Lower leg skin (tissue), 4 donors: ENCODE results near the gene CYTH1. TPM values are rescaled to one million over a fixed set of nuclear protein-coding genes. Genes with fewer than 3 reads are reported as not detected.

Source experiments
- DNase-seq, 2 donors: peaks; one replicate each; pipeline ENCODE4 v3.0.0-alpha.2; 2019; ENCODE audit warnings: low spot score in 2 of 2
- H3K4me3 ChIP-seq: fragments of 200-600 bp; sonication (generic); 2 replicates; pipeline ENCODE4 v1.5.1; 2017; ENCODE audit warnings: mild to moderate bottlenecking, low read depth; ENCODE audit not compliant: poor library complexity, severe bottlenecking
- CTCF ChIP-seq, 3 donors: fragments of 450-650 bp; IDR thresholded peaks; one replicate each; pipeline ENCODE4 v1.5.1; 2016; ENCODE audit warnings: antibody characterized with exemption in 3 of 3, mild to moderate bottlenecking in 3 of 3, moderate library complexity in 2 of 3
- POLR2A ChIP-seq, 2 donors: fragments of 450-650 bp; IDR thresholded peaks; one replicate each; pipeline ENCODE4 v1.6.1; 2016 to 2017; ENCODE audit warnings: antibody characterized with exemption in 2 of 2, mild to moderate bottlenecking in 1 of 2, moderate library complexity in 1 of 2
- WGBS, 2 donors: methylation state at CpG; one replicate each; pipeline ENCODE4 v1.1.5; 2018; 5-methylcytosine and 5-hydroxymethylcytosine counted together
- intact Hi-C: fragments of 100-400 bp; cut with DNase I; formaldehyde crosslinking; loops from one replicate; pipeline ENCODE4 v1.15.0; 2023; ENCODE audit warnings: low total_unique reads
- total RNA-seq, 4 donors: library from RNA; depleted of rRNA; stranded (reverse); fragments of >200 nt; gene quantifications; one replicate each; pipeline ENCODE4 v1.1.0, GENCODE V29; 2016

CYTH1 gene
- total RNA-seq, 4 donors from 2014 or later = 53.7 to 79.4 (median 63.9) TPM

- intact Hi-C loops = no loop called here
- H3K4me3 ChIP-seq = no peak overlapping the region
- no peak for DNase-seq
- WGBS, 2 donors = 93 to 96% methylated on average over 1 of the region's 1 CpG
- TF ChIP-seq CTCF (IDR thresholded peaks at IDR 0.05) (no peak), POLR2A (IDR thresholded peaks at IDR 0.05) (no peak)
These were observed 139.4 kb downstream of the CYTH1 start for GRCh38 chr17:78642707-78643106.

- intact Hi-C loops = no loop called here
- DNase-seq = no peak
- WGBS, 2 donors = 95 to 96% methylated on average over 18 of the region's 18 CpGs
- no peak for TF ChIP-seq POLR2A (IDR thresholded peaks at IDR 0.05)
- H3K4me3 ChIP-seq = no peak overlapping the region
These were observed 140.4 kb downstream of the CYTH1 start for GRCh38 chr17:78641666-78642065.

GRCh38 chr17:78641243-78641642 is 140.8 kb downstream of the CYTH1 start:
- intact Hi-C loops = no loop called here
- DNase-seq = no peak
- H3K4me3 ChIP-seq = no peak overlapping the region
- 90 to 93% methylated on average over 6 of the region's 6 CpGs for WGBS, 2 donors
- TF ChIP-seq POLR2A (IDR thresholded peaks at IDR 0.05) (no peak), CTCF (IDR thresholded peaks at IDR 0.05) (peak in 1 of 3 donors; percentile 10)

GRCh38 chr17:78640700-78641099 is 141.4 kb downstream of the CYTH1 start:
- intact Hi-C loops = no loop called here
- 66 to 80% methylated on average over 4 of the region's 4 CpGs for WGBS, 2 donors

GRCh38 chr17:78637643-78638420 is 144.2 kb downstream of the CYTH1 start:
- no peak overlapping the region for H3K4me3 ChIP-seq
- whole genome bisulfite sequencing, 2 donors = 89% methylated on average over 16 of the region's 16 CpGs
- no peak for DNase-seq
- intact Hi-C loops = no loop called here
- TF ChIP-seq POLR2A (IDR thresholded peaks at IDR 0.05) = no peak
- no peak for TF ChIP-seq CTCF (IDR thresholded peaks at IDR 0.05)

More at GRCh38 chr17:78640700-78641099, 141.4 kb downstream of the CYTH1 start:
- DNase-seq = no peak
- TF ChIP-seq CTCF (IDR thresholded peaks at IDR 0.05) (no peak), POLR2A (IDR thresholded peaks at IDR 0.05) (no peak)
- H3K4me3 ChIP-seq = no peak overlapping the region

GRCh38 chr17:78637146-78637545 is 144.9 kb downstream of the CYTH1 start:
- no peak overlapping the region for H3K4me3 ChIP-seq
- TF ChIP-seq CTCF (IDR thresholded peaks at IDR 0.05) = no peak
- TF ChIP-seq POLR2A (IDR thresholded peaks at IDR 0.05) = no peak
- WGBS, 2 donors = 86 to 92% methylated on average over 11 of the region's 11 CpGs
- intact Hi-C loops = no loop called here
- no peak for DNase-seq
